ENCODE results near the gene MEGF8. TPM values are rescaled to one million over a fixed set of nuclear protein-coding genes. Genes with fewer than 3 reads are reported as not detected.
A peak's percentile ranks its signal among the peaks of the same experiment; 100 is the strongest.

The MEGF8 gene
- total and polyA plus RNA-seq, 2 donors (not counting 3 experiments of a cell fraction or from before 2014, with no cell fraction given) = 20.6 to 39.6 TPM

- no TSS peak for BruUV-seq (replicated peaks)
- Histone ChIP-seq H3K4me2 (ENCODE audit: insufficient read depth, low read length) (no peak overlapping the region), H3K4me1 (ENCODE audit: control insufficient read depth, extremely low read depth, insufficient read depth, low read length) (peaks cover 47% of the 10 kb centered on the region), H3K4me3 (replicated peaks in 1 of 3; ENCODE audit: insufficient read depth in 1 of 3, low read depth in 1 of 3, low read length in 3 of 3) (peak overlapping the region in 1 of 3 experiments; percentile 55), H3K9me1 (replicated peaks; ENCODE audit: control insufficient read depth, extremely low read depth, insufficient read depth, low read length) (no peaks in the 10 kb centered on the region), H3K79me2 (ENCODE audit: control insufficient read depth, insufficient read depth, low read length) (peaks cover 26% of the 10 kb centered on the region), H3K27ac (ENCODE audit: insufficient read depth, low read depth, low read length) (no peak overlapping the region), H2AFZ (ENCODE audit: low read depth, low read length) (no peak overlapping the region), H4K20me1 (replicated peaks; ENCODE audit: control insufficient read depth, extremely low read depth, insufficient read depth, low read length) (no peaks in the 10 kb centered on the region), H3K9me3 (replicated peaks; ENCODE audit: control insufficient read depth, insufficient read depth, low read length) (no peaks in the 10 kb centered on the region), H3K27me3 (ENCODE audit: control insufficient read depth in 2 of 2, insufficient read depth in 2 of 2, low read length in 2 of 2) (no peaks in the 10 kb centered on the region), H3K9ac (replicated peaks; ENCODE audit: extremely low read depth, insufficient read depth, low read length) (peak overlapping the region; percentile 44), H3K36me3 (ENCODE audit: control insufficient read depth in 2 of 2, extremely low read depth in 1 of 2, insufficient read depth in 2 of 2, low read length in 2 of 2) (peaks cover 3 to 20% of the 10 kb centered on the region in 2 experiments)
- POLR2A ChIA-PET = no interaction called here
- DNase-seq (ENCODE audit: low read depth, low spot score) = peak; percentile 51
- intact Hi-C loops (cut with micrococcal nuclease) = no loop called here
- CTCF ChIA-PET = interaction anchor here (0.7 to 3.0 kb wide), 5 partner anchors 12 to 1979 kb away, joined by 4 to 17 read pairs (median 5); no protein-coding TSS in a partner anchor
- FAIRE-seq = peak; percentile 68
- TF ChIP-seq MAX (IDR thresholded peaks at IDR 0.05; ENCODE audit: insufficient read depth, insufficient read length) = no peak
- TF ChIP-seq CTCF (IDR thresholded peaks at IDR 0.05; ENCODE audit: extremely low read depth in 1 of 2, insufficient read depth in 1 of 2, low read depth in 1 of 2, low read length in 2 of 2) = no peak
- no peak for TF ChIP-seq POLR2AphosphoS5 (IDR thresholded peaks at IDR 0.05; ENCODE audit: insufficient read depth, low read depth, low read length)
- no peak for TF ChIP-seq GATA2 (IDR thresholded peaks at IDR 0.05; ENCODE audit: insufficient read depth, insufficient read length, low read depth, low read length)
- TF ChIP-seq POLR2A (IDR thresholded peaks at IDR 0.05; ENCODE audit: low read depth, low read length) = no peak
- TF ChIP-seq MYC (IDR thresholded peaks at IDR 0.05; ENCODE audit: low read depth, low read length) = no peak
- no peak for TF ChIP-seq FOS (IDR thresholded peaks at IDR 0.05; ENCODE audit: borderline replicate concordance, insufficient read depth, low read length)
- TF ChIP-seq JUN (IDR thresholded peaks at IDR 0.05; ENCODE audit: borderline replicate concordance, insufficient read depth, insufficient read length, low read depth) = no peak
- TF ChIP-seq EZH2 (IDR thresholded peaks at IDR 0.05; ENCODE audit: borderline replicate concordance, low read depth, low read length, severe bottlenecking) = no peak
- dilution Hi-C loops (cut with MboI; ENCODE audit: extremely low pct_ligation_motif_present, low sequenced_read_pairs) = no loop called here
Measured at GRCh38 chr19:42284066-42284501, 41.4 kb upstream of the MEGF8 start.

Measured in endothelial cell of umbilical vein (primary cell).